ENCODE data around the gene CHPF2.

- TF ChIP-seq EZH2 (IDR thresholded peaks at IDR 0.05; ENCODE audit: borderline replicate concordance): no peak
- TF ChIP-seq CTCF (IDR thresholded peaks at IDR 0.05; ENCODE audit: poor library complexity): no peak
- no peak for TF ChIP-seq EZH2phosphoT487 (IDR thresholded peaks at IDR 0.05; ENCODE audit: low read depth, severe bottlenecking, unreplicated experiment)
Measured at GRCh38 chr7:151252961-151253711, 20.9 kb downstream of the CHPF2 start.
